HG02981 (cell line): ENCODE data around the gene OR52N1.

ENCODE experiments used
- ATAC-seq: cut with Tn5 transposase; IDR thresholded peaks from one replicate; pipeline ENCODE4 v1.9.1; 2021; ENCODE audit warnings: mild to moderate bottlenecking, moderate library complexity; ENCODE audit not compliant: unreplicated experiment

OR52N1 gene

GRCh38 chr11:5791165-5791564 lies at the start of gene OR52N1:
Gene OR52N1 (minus strand): TSS chr11:5791265. CDS start chr11:5788816, 2,449 bp downstream.
- no peak for ATAC-seq

DNA sequence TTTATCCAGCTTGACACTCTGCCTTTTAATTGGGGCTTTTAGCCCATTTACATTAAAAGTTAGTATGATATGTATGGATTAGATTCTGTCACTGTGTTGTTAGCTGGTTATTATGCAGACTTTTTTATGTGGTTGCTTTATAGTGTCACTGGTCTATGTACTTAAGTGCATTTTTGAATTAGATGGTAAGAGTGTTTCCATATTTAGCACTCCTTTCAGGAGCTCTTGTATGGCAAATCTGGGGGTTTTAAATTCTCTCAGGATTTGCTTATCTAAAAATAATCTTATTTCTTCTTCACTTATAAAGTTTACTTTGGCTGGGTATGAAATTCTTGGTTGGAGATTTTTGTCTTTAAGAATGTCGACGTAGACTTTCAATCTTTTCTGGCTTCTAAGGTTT lies 46.6 kb upstream of the OR52N1 start:
- no peak for ATAC-seq

- ATAC-seq: no peak
These were observed 42.4 kb upstream of the OR52N1 start for GRCh38 chr11:5833446-5833845.

GRCh38 chr11:5831196-5831829 lies 40.2 kb upstream of the OR52N1 start:
- no peak for ATAC-seq

DNA sequence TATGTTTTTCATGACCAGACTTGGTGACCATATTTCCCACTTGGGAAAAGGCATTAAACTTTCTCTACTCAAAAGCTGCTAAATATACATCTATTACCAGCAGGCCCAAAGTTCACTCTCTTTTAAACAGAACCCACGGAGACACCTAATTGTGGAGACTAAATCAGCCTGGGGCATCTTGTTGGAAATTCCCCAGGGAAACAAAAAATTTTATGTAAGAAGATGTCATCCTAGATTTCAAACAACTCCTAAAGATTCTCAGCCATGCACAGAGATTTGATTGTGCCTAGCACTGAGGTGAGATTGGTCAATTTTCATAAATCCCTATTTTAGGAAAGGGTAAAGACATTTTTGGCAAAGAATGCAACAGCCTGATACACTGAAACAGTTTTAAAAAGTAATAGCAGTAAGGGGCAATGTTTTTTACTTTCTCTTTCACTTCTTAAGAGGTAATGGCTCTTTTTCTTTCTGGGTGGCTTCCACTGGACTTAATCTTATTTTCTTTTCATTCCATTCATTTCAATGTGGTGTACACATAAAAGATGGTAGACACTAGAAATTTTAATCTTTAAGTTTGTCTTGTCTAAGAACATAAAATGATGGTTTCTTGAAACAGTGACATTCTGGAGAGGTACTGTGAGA lies 27.3 kb upstream of the OR52N1 start:
- no peak for ATAC-seq

- ATAC-seq: peak; percentile 50
These were observed 24.5 kb upstream of the OR52N1 start for GRCh38 chr11:5815534-5815933.

- no peak for ATAC-seq
These were observed 19.1 kb upstream of the OR52N1 start for GRCh38 chr11:5809905-5810795.

DNA sequence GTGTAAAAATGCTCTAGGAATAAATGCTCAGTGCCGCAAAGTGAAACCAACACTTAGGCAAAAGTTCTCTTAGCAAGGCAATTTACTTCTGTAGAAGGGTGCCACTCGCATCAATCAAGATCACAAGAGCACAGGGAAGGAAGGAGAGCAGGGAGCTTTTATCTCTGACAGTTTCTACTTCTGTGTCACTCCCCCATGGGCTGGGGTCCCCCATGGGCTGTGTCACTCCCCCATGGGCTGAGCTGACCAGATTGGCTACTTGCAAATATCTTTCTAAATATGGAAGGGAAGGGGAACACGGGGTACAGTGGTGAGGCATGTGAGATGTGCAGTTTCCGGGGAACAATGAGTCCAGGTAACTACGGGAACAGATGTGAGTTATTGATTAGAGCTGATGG lies 18.1 kb upstream of the OR52N1 start:
- ATAC-seq: peak; percentile 31

GRCh38 chr11:5808500-5809121 lies 17.5 kb upstream of the OR52N1 start, which contains the start of gene OR52N2:
Gene OR52N2 (plus strand): TSS chr11:5808924. CDS start chr11:5820336, 11,412 bp downstream.
- ATAC-seq: peak; percentile 89

GRCh38 chr11:5807580-5807979 lies 16.5 kb upstream of the OR52N1 start:
- no peak for ATAC-seq

DNA sequence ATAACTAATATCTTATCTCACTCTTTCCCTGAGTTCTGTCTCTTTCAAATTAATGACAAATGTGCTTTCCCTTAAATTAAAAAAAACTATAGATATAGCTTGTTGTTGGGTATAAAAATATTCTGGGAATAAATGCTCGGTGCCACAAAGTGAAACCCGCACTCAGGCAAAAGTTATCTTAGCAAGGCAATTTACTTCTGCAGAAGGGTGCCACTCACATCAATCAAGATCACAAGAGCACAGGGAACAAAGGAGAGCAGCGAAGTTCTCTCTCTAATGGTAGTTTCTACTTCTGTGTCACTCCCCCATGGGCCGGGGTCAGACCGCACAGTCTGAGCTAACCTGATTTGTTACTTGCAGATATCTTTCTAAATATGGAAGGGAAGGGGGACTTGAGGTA lies 12.9 kb upstream of the OR52N1 start:
- ATAC-seq: no peak

GRCh38 chr11:5796541-5796940 lies 5.5 kb upstream of the OR52N1 start:
- ATAC-seq: no peak

DNA sequence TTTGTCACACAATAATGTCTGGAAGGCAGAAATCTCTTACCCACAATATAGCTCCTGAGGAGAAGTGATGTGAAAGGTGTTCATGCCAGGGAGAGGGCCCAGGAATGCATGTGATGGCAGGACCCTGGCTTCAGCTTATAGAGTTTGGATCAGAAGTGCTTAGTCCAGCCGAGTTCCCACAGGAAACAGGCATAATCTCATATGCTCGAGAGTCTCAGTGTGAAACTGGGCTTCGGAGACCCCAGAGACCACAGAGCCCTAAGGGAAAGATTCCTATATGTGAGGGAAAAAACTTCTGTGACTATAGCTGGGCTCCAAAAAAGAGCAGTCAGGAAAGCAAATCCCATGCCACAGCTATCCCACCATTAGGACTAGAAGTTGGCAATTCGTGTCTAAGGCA lies 7.8 kb downstream of the OR52N1 start, which contains the start of gene OR52N5:
TSS of gene OR52N5 (minus strand) at position 101 of the 400 bp plus-strand sequence. CDS start 4,721 bp downstream, outside the sequence.
- ATAC-seq: no peak

- ATAC-seq: no peak
These were observed 24.0 kb downstream of the OR52N1 start for GRCh38 chr11:5767056-5767455.

GRCh38 chr11:5753943-5754342 lies 37.1 kb downstream of the OR52N1 start, which contains the start of gene OR52N4:
Gene OR52N4 (plus strand): TSS chr11:5754243. CDS start chr11:5754741, 498 bp downstream.
- ATAC-seq: no peak

DNA sequence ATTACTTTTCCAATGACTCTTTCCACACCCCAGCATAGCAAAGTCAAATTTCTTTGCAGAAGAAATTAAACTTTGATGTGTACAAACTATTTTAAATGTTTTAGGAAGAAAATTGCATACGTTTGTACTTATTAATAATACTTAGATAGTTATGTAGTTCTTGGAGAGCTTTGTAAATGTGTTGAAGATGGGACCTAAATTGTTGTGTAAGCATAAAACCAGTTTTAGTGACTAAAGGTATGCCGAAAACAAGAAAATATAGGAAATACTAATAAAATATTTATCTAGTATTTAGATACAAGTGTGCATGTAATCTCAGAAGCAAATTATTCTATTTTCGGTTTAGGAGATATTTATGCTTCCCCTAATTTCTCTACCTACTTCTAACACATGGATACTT lies 41.2 kb downstream of the OR52N1 start:
- ATAC-seq: no peak

GRCh38 chr11:5746614-5747013 lies 44.5 kb downstream of the OR52N1 start:
- ATAC-seq: no peak

DNA sequence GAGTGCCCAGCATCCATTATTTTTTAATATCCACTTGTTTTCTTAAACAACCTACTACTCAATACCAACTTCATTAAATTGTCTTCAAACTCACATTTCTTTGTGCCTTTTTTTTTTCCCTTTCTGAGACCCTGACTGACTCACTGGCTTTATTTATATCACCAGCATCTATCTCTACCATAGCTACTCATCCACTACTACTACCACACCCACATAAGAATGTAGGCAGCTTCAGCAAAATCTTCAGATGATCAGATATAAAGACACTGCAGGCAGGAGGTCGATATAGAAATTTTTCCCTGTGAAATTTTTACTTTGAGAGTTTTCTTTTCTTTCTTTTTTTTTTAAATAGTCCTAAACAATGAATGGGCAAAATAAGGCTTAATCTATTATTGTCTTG lies 52.6 kb downstream of the OR52N1 start:
- ATAC-seq: no peak

GRCh38 chr11:5737670-5738392 lies 53.2 kb downstream of the OR52N1 start:
- ATAC-seq: no peak

DNA sequence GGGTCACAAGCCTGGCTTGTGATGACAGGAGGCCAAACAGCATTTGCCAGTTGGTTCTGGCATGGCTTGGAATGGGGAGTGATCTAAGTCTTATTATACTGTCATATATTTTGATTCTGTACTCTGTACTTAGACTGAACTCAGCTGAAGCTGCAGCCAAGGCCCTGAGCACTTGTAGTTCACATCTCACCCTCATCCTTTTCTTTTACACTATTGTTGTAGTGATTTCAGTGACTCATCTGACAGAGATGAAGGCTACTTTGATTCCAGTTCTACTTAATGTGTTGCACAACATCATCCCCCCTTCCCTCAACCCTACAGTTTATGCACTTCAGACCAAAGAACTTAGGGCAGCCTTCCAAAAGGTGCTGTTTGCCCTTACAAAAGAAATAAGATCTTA lies 54.0 kb downstream of the OR52N1 start:
- no peak for ATAC-seq
